ENCODE results near the gene NECTIN4. TPM values are rescaled to one million over a fixed set of nuclear protein-coding genes. Genes with fewer than 3 reads are reported as not detected.

NECTIN4 gene
- total and polyA plus RNA-seq, 10 of the 15 experiments (the other 5 are each of a cell fraction or from before 2014, with no cell fraction given), result 2.8 to 8.7 (median 3.7) TPM

- TF ChIP-seq BCLAF1 (IDR thresholded peaks at IDR 0.05) (no peak), HSF1 (IDR thresholded peaks at IDR 0.05; ENCODE audit: low read depth, low read length) (no peak), CBFB (IDR thresholded peaks at IDR 0.05; ENCODE audit: low read depth) (peak; percentile 98), EP300 (IDR thresholded peaks at IDR 0.05; ENCODE audit: borderline replicate concordance in 1 of 2, control insufficient read depth in 1 of 2, low read depth in 2 of 2, low read length in 2 of 2) (peak in 1 of 2 experiments; percentile 60; a peak in 3 of 4 replicates), BCL3 (IDR thresholded peaks at IDR 0.05; ENCODE audit: borderline replicate concordance, insufficient read depth, low read depth, low read length, poor library complexity, severe bottlenecking) (peak; percentile 44), BMI1 (IDR thresholded peaks at IDR 0.05; ENCODE audit: borderline replicate concordance) (no peak), ELK1 (IDR thresholded peaks at IDR 0.05; ENCODE audit: low read depth, low read length) (peak; percentile 66; the same call in 1 of the 2 replicates), POU2F2 (IDR thresholded peaks at IDR 0.05; ENCODE audit: borderline replicate concordance, low read depth, low read length) (peak; percentile 74; the same call in 1 of the 3 replicates), WRNIP1 (IDR thresholded peaks at IDR 0.05; ENCODE audit: borderline replicate concordance, low read depth, low read length) (0 out of 2 replicates have a peak, but pooled peaks have one; percentile 86), ATF7 (IDR thresholded peaks at IDR 0.05; ENCODE audit: low read depth) (peak; percentile 93), LARP7 (IDR thresholded peaks at IDR 0.05) (peak; percentile 56; the same call in 1 of the 2 replicates), RAD51 (IDR thresholded peaks at IDR 0.05) (peak; percentile 87), YY1 (IDR thresholded peaks at IDR 0.05; ENCODE audit: low read depth, low read length) (peak; percentile 80), SKIL (IDR thresholded peaks at IDR 0.05; ENCODE audit: low read depth, poor library complexity, severe bottlenecking) (peak; percentile 22), RUNX3 (IDR thresholded peaks at IDR 0.05; ENCODE audit: low read length) (peak; percentile 99), DPF2 (IDR thresholded peaks at IDR 0.05) (peak; percentile 84), POLR2AphosphoS5 (IDR thresholded peaks at IDR 0.05; ENCODE audit: low read length) (peak; percentile 87), POLR2A (IDR thresholded peaks at IDR 0.05; ENCODE audit: low read depth, low read length) (peak; percentile 92), MEF2A (IDR thresholded peaks at IDR 0.05; ENCODE audit: insufficient read depth, low read depth, low read length) (peak; percentile 57; the same call in 1 of the 2 replicates), PBX3 (IDR thresholded peaks at IDR 0.05; ENCODE audit: insufficient replicate concordance, low read depth, low read length) (peak; percentile 33)
Observed at GRCh38 chr1:161069731-161070270, 19.6 kb downstream of the NECTIN4 start, which contains the start of gene ARHGAP30 (continued).

Measured in GM12878 (cell line).